Measurements from ENCODE around the gene DCAF12L2. TPM values are rescaled to one million over a fixed set of nuclear protein-coding genes. Genes with fewer than 3 reads are reported as not detected.

DCAF12L2 gene
- total RNA-seq, 1 experiment from 2014 or later = not detected

- CTCF ChIA-PET = no interaction called here
- H3K9me3 ChIP-seq (ENCODE audit: control insufficient read depth in 1 of 2, insufficient read depth in 1 of 2, low read depth in 1 of 2, low read length in 2 of 2) = no peaks in the 10 kb centered on the region
- intact Hi-C loops (cut with micrococcal nuclease) = no loop called here
These were observed 28.2 kb downstream of the DCAF12L2 start for GRCh38 chrX:126137899-126138298.

More at GRCh38 chrX:126137899-126138298, 28.2 kb downstream of the DCAF12L2 start:
- no peaks in the 10 kb centered on the region for H3K9me2 ChIP-seq (ENCODE audit: insufficient read depth)
- BruUV-seq (replicated peaks) = no TSS peak
- no peak overlapping the region for H3K4me2 ChIP-seq (ENCODE audit: low read length)
- H3K36me3 ChIP-seq (ENCODE audit: control insufficient read depth in 1 of 2, insufficient read depth in 2 of 2, low read length in 2 of 2) = no peaks in the 10 kb centered on the region
- ATAC-seq (no peak), DNase-seq (ENCODE audit: low read depth, low spot score) (no peak)
- no peaks in the 10 kb centered on the region for H4K20me1 ChIP-seq (ENCODE audit: insufficient read depth)
- no peak overlapping the region for H3K9ac ChIP-seq (ENCODE audit: low read length)
- TF ChIP-seq ZFX (IDR thresholded peaks at IDR 0.05) (no peak), POLR2AphosphoS5 (IDR thresholded peaks at IDR 0.05; ENCODE audit: low read depth, low read length) (no peak), TCF7L2 (IDR thresholded peaks at IDR 0.05; ENCODE audit: borderline replicate concordance, extremely low read depth, insufficient read depth, insufficient read length) (no peak), SRF (IDR thresholded peaks at IDR 0.05; ENCODE audit: low read depth) (no peak), CEBPB (IDR thresholded peaks at IDR 0.05; ENCODE audit: low read depth) (no peak), ATF3 (IDR thresholded peaks at IDR 0.05) (no peak), JUND (IDR thresholded peaks at IDR 0.05) (no peak), FOSL1 (IDR thresholded peaks at IDR 0.05; ENCODE audit: low read depth) (no peak), CBX3 (IDR thresholded peaks at IDR 0.05; ENCODE audit: low read depth) (no peak), RAD21 (IDR thresholded peaks at IDR 0.05; ENCODE audit: low read depth) (no peak), EZH2phosphoT487 (IDR thresholded peaks at IDR 0.05; ENCODE audit: borderline replicate concordance) (no peak), CTCF (IDR thresholded peaks at IDR 0.05 in 2 of 3, conservative IDR thresholded peaks at IDR 0.05 in 1 of 3; ENCODE audit: borderline replicate concordance in 1 of 3, insufficient read depth in 1 of 3, low read depth in 2 of 3, low read length in 2 of 3) (no peak), EZH2 (IDR thresholded peaks at IDR 0.05) (no peak), ZNF274 (IDR thresholded peaks at IDR 0.05; ENCODE audit: low read depth, low read length) (no peak), SIN3A (IDR thresholded peaks at IDR 0.05; ENCODE audit: low read depth) (no peak), POLR2A (IDR thresholded peaks at IDR 0.05; ENCODE audit: borderline replicate concordance, extremely low read depth, insufficient read depth, insufficient read length) (no peak), SP1 (IDR thresholded peaks at IDR 0.05; ENCODE audit: low read depth) (no peak), EGR1 (IDR thresholded peaks at IDR 0.05; ENCODE audit: low read depth) (no peak), MAX (IDR thresholded peaks at IDR 0.05) (no peak)
- no peaks in the 10 kb centered on the region for H3K79me2 ChIP-seq (ENCODE audit: insufficient read depth, low read length)
- no peak overlapping the region for H2AFZ ChIP-seq (ENCODE audit: low read depth, low read length, poor library complexity, severe bottlenecking)
- RAD21 ChIA-PET (ENCODE audit: low non-redundant PET in 1 of 2, low total read pairs in 2 of 2, uncharacterized antibody in 2 of 2, unreplicated experiment in 2 of 2) = no interaction called here
- POLR2A ChIA-PET = no interaction called here
- no peaks in the 10 kb centered on the region for H3K27me3 ChIP-seq (ENCODE audit: insufficient read depth, low read length)
- H3K4me1 ChIP-seq (ENCODE audit: control insufficient read depth in 1 of 2, insufficient read depth in 2 of 2, low read length in 2 of 2) = no peaks in the 10 kb centered on the region
- H3K27ac ChIP-seq (ENCODE audit: low read depth, low read length) = no peak overlapping the region
- H3K4me3 ChIP-seq (replicated peaks in 1 of 2; ENCODE audit: low read depth in 1 of 2, low read length in 2 of 2) = no peak overlapping the region
